ENCODE data around the gene SSBP4. TPM values are rescaled to one million over a fixed set of nuclear protein-coding genes. Genes with fewer than 3 reads are reported as not detected.
A peak's percentile ranks its signal among the peaks of the same experiment; 100 is the strongest.

SSBP4 gene
- total RNA-seq, 1 donor from 2014 or later = 99.0 TPM

DNA sequence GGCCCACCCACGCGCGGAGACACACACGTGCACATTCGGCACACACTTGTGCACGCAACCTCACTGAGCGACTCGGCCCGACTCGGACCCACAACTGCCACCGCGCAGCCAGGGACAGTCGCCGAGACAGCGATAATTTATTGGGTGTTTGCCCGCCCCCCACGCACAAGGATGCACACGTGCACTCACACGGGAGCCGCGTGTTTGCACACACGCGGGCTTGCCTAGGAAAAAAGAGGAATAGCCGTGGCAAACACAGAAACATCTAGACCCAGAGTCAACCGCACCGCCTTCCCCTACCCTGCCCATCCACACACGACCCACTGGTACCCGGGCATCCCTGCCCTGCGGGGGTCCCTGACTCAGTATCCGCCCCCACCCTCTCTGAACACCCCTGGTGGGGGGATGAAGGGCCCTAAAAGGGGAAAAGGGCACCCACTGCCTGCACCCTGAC lies 1.1 kb upstream of the SSBP4 start:
- no peaks in the 10 kb centered on the region for H3K9me3 Mint-ChIP-seq
- no peak for TF ChIP-seq CTCF (conservative IDR thresholded peaks at IDR 0.05)
- no peaks in the 10 kb centered on the region for H3K36me3 Mint-ChIP-seq
- DNase-seq (ENCODE audit: extremely low spot score, unreplicated experiment) = no peak
- H3K27me3 Mint-ChIP-seq = no peaks in the 10 kb centered on the region
- peaks cover 44% of the 10 kb centered on the region for H3K4me1 Mint-ChIP-seq (ENCODE audit: unreplicated experiment)
- H3K4me3 Mint-ChIP-seq = peak overlapping the region; percentile 86
- H3K27ac Mint-ChIP-seq = peak overlapping the region; percentile 94

DNA sequence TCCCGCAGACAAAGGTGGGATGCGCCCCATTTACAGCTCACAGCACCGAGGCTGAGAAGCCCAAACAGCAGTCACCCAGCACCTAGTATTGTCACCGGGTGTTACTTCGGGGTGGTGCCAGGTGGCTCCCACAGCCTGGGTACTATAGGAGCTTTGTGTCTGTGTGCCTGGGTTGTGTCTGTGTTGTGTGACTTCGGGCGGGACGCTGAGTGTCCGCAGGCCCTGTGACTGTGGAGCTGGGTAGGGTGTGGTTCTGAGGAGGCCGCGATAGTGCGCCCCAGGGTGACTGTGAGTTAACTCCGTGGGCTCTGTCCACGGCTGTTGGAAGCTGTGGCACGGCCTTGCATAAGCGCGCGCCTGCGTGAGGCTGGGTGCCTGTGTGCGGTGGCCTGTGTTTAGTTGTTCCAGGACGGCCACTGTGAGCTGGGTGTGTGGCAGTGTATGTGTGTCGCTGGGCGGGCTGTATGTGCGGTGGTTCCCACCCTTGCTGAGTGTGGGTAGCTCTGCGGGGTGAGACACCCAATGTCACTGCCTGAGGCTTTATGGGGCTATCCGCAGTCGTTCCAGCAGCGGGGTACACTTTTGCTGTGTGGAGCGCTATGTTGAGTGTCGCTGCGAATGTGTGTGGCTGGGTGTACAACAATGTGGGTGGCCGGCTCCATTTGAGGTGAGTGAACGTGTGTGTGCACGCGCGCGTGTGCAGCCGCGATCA lies 559 bp upstream of the SSBP4 start:
- no peaks in the 10 kb centered on the region for H3K27me3 Mint-ChIP-seq
- no peak for DNase-seq (ENCODE audit: extremely low spot score, unreplicated experiment)
- no peak for TF ChIP-seq CTCF (conservative IDR thresholded peaks at IDR 0.05)
- peak overlapping the region; percentile 86 for H3K4me3 Mint-ChIP-seq
- H3K9me3 Mint-ChIP-seq = no peaks in the 10 kb centered on the region
- peak overlapping the region; percentile 94 for H3K27ac Mint-ChIP-seq
- no peaks in the 10 kb centered on the region for H3K36me3 Mint-ChIP-seq
- H3K4me1 Mint-ChIP-seq (ENCODE audit: unreplicated experiment) = peaks cover 47% of the 10 kb centered on the region

DNA sequence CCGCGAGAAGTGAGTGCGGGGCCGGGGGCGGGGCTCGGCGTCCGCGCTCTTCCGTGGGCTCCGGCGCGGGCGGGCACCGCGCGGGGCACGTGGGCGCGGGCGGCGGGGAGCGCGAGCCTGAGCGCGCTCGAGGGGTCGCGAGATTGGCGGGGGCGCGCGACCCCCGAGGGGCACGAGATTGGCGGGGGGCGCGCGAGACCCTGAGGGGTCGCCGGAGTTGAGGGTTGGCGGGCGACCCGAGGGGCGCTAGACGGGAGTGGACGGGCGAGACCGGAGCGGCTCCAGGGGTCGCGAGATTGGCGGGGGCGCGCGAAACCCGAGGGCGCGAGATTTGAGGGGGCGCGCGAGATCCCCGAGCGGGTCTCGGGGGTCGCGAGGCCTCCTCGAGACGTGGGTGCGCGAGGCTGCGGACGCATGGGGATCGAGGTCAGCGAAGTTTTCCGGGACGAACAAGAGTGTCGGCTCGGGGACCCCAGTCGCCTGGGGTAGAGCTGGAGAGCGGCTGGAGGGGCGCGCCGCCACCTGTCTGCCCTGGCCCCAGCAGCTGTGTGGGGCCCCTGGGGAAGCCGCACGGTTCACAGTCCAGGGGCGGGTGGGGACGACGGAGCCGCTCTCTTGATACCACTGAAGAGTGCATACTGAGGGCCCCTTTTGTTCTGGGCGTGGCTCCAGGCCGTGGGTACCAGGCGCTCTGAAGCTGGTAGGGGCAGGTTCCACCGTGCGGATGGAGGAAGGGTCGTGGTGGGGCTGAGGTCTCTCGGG lies 682 bp downstream of the SSBP4 start:
- Mint-ChIP-seq H3K27me3 (no peaks in the 10 kb centered on the region), H3K4me1 (ENCODE audit: unreplicated experiment) (peaks cover 49% of the 10 kb centered on the region), H3K27ac (peak overlapping the region; percentile 69), H3K9me3 (no peaks in the 10 kb centered on the region), H3K36me3 (no peaks in the 10 kb centered on the region), H3K4me3 (peak overlapping the region; percentile 90)
- no peak for DNase-seq (ENCODE audit: extremely low spot score, unreplicated experiment)
- no peak for TF ChIP-seq CTCF (conservative IDR thresholded peaks at IDR 0.05)

DNA sequence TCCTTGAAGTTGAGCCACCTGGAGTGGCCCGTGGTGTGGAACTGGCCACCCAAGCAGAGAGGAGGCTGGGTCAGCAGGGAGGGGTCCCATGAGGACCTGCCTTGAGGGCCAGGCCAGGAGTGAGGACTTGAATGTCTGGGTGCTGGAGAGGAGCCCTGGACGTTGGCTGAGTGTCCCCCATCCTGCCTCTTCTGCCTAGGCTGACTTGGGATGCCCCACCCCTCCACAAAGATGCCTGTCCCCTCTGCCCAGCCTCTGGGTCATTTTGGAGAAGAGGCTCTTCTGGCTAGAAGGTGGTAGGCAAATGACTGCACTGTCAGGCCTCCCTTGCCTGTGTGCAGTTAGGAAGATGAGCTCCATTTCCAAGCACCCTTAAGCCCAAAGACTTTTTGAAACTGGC lies 1.7 kb downstream of the SSBP4 start:
- H3K27me3 Mint-ChIP-seq = no peaks in the 10 kb centered on the region
- peak overlapping the region; percentile 69 for H3K27ac Mint-ChIP-seq
- no peak for TF ChIP-seq CTCF (conservative IDR thresholded peaks at IDR 0.05)
- no peaks in the 10 kb centered on the region for H3K36me3 Mint-ChIP-seq
- H3K4me3 Mint-ChIP-seq = peak overlapping the region; percentile 90
- peaks cover 48% of the 10 kb centered on the region for H3K4me1 Mint-ChIP-seq (ENCODE audit: unreplicated experiment)
- DNase-seq (ENCODE audit: extremely low spot score, unreplicated experiment) = no peak
- no peaks in the 10 kb centered on the region for H3K9me3 Mint-ChIP-seq

DNA sequence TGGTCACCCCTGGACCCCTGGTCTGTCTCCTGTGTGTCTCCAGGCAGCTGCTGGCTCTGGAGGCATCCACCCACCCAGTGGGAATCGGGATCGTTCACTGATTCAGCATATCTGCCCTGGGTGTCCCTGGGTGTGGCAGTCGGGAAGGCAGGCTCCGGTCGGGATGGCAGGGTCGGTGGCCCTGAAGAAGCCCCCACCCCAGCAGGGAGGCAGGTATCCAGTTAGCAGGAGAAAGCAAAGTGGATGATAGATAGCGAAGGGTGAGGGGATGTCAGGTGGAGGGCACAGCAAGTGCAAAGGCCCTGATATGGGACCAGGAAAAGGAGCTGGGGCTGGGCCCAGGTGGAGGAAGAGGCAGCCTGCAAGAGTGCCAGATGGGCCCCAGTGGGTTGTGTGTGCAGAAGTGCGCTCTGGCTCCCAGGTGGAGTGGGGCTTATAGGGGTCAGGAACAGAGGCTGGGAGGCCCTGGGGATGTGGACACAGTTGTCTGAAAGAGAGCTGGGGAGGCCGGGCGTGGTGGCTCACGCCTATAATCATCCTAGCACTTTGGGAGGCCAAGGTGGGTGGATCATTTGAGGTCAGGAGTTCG lies 2.3 kb downstream of the SSBP4 start:
- H3K27me3 Mint-ChIP-seq = no peaks in the 10 kb centered on the region
- no peaks in the 10 kb centered on the region for H3K9me3 Mint-ChIP-seq

More for the DNA sequence above, 2.3 kb downstream of the SSBP4 start:
- H3K4me1 Mint-ChIP-seq (ENCODE audit: unreplicated experiment) = peaks cover 45% of the 10 kb centered on the region
- H3K27ac Mint-ChIP-seq = peak overlapping the region; percentile 69
- no peaks in the 10 kb centered on the region for H3K36me3 Mint-ChIP-seq
- TF ChIP-seq CTCF (conservative IDR thresholded peaks at IDR 0.05) = no peak
- H3K4me3 Mint-ChIP-seq = peak overlapping the region; percentile 90
- no peak for DNase-seq (ENCODE audit: extremely low spot score, unreplicated experiment)

Data from type B pancreatic cell (in vitro differentiated cells).